ENCODE data around the gene CTXN2. TPM values are rescaled to one million over a fixed set of nuclear protein-coding genes. Genes with fewer than 3 reads are reported as not detected.

Gene CTXN2
- total and polyA plus RNA-seq, 2 experiments from 2014 or later = 0.10 TPM; not detected in 1

GRCh38 chr15:48176112-48176511, 15.4 kb upstream of the CTXN2 start:
- ATAC-seq (no peak), DNase-seq (ENCODE audit: low spot score) (no peak)
- Mint-ChIP-seq H3K27ac (no peak overlapping the region), H3K4me3 (peak overlapping the region; percentile 92), H3K4me1 (peaks cover 60% of the 10 kb centered on the region), H3K9me3 (no peaks in the 10 kb centered on the region), H3K27me3 (ENCODE audit: insufficient read depth, low read depth, poor library complexity) (no peaks in the 10 kb centered on the region), H3K36me3 (ENCODE audit: low read depth) (no peaks in the 10 kb centered on the region)
- H2AFZ ChIP-seq = no peak overlapping the region
- peak overlapping the region; percentile 63 for H3K4me3 ChIP-seq
- peaks cover 64% of the 10 kb centered on the region for H3K79me2 ChIP-seq (replicated peaks; ENCODE audit: insufficient read depth)
- no peak overlapping the region for H3K27ac ChIP-seq (ENCODE audit: low read depth)
- 0 out of 2 replicates have a peak, but pooled peaks cover 8% of the 10 kb centered on the region for H4K20me1 ChIP-seq (replicated peaks; ENCODE audit: insufficient read depth)
- no peaks in the 10 kb centered on the region for H3F3A ChIP-seq (replicated peaks; ENCODE audit: low read depth)
- TF ChIP-seq EZH2phosphoT487 (IDR thresholded peaks at IDR 0.05; ENCODE audit: unreplicated experiment) (no peak), CTCF (conservative IDR thresholded peaks at IDR 0.05; ENCODE audit: low read depth in 2 of 2) (no peak), ZNF331 (CRISPR knock-in tag; IDR thresholded peaks at IDR 0.05; ENCODE audit: low read depth) (no peak), ZNF114 (CRISPR knock-in tag; IDR thresholded peaks at IDR 0.05) (no peak), STAT1 (IDR thresholded peaks at IDR 0.05; ENCODE audit: unreplicated experiment) (no peak), CREB1 (CRISPR knock-in tag; IDR thresholded peaks at IDR 0.05; ENCODE audit: low read depth) (no peak)
- no peaks in the 10 kb centered on the region for H3K9me2 ChIP-seq (ENCODE audit: insufficient read depth)
- H3K27me3 ChIP-seq (ENCODE audit: insufficient read depth) = no peaks in the 10 kb centered on the region
- H3K4me1 ChIP-seq (ENCODE audit: insufficient read depth) = peaks cover 31% of the 10 kb centered on the region
- H3K36me3 ChIP-seq (ENCODE audit: insufficient read depth) = no peaks in the 10 kb centered on the region
- H3K4me2 ChIP-seq = peak overlapping the region; percentile 75

GRCh38 chr15:48176957-48177356, 14.5 kb upstream of the CTXN2 start:
- Histone ChIP-seq H4K20me1 (replicated peaks; ENCODE audit: insufficient read depth) (0 out of 2 replicates have a peak, but pooled peaks cover 8% of the 10 kb centered on the region), H3K36me3 (ENCODE audit: insufficient read depth) (no peaks in the 10 kb centered on the region), H3K4me2 (peak overlapping the region; percentile 75), H3K9me2 (ENCODE audit: insufficient read depth) (no peaks in the 10 kb centered on the region), H3K4me3 (peak overlapping the region; percentile 63), H2AFZ (no peak overlapping the region), H3K79me2 (replicated peaks; ENCODE audit: insufficient read depth) (peaks cover 56% of the 10 kb centered on the region), H3K27ac (ENCODE audit: low read depth) (no peak overlapping the region), H3K4me1 (ENCODE audit: insufficient read depth) (peaks cover 27% of the 10 kb centered on the region), H3K27me3 (ENCODE audit: insufficient read depth) (no peaks in the 10 kb centered on the region), H3F3A (replicated peaks; ENCODE audit: low read depth) (no peaks in the 10 kb centered on the region)
- DNase-seq (ENCODE audit: low spot score) (no peak), ATAC-seq (no peak)
- no peaks in the 10 kb centered on the region for H3K36me3 Mint-ChIP-seq (ENCODE audit: low read depth)
- H3K27ac Mint-ChIP-seq = no peak overlapping the region; the same call in 1 of the 2 replicates
- H3K4me3 Mint-ChIP-seq = peak overlapping the region; percentile 92
- peaks cover under 1% of the 10 kb centered on the region for H3K27me3 Mint-ChIP-seq (ENCODE audit: insufficient read depth, low read depth, poor library complexity)
- H3K4me1 Mint-ChIP-seq = peaks cover 55% of the 10 kb centered on the region
- no peaks in the 10 kb centered on the region for H3K9me3 Mint-ChIP-seq
- TF ChIP-seq ZNF462 (CRISPR knock-in tag; IDR thresholded peaks at IDR 0.05) (no peak), NANOG (IDR thresholded peaks at IDR 0.05; ENCODE audit: borderline replicate concordance) (no peak), CREB1 (CRISPR knock-in tag; IDR thresholded peaks at IDR 0.05; ENCODE audit: low read depth) (no peak), ZNF114 (CRISPR knock-in tag; IDR thresholded peaks at IDR 0.05) (no peak), STAT1 (IDR thresholded peaks at IDR 0.05; ENCODE audit: unreplicated experiment) (no peak), EZH2phosphoT487 (IDR thresholded peaks at IDR 0.05; ENCODE audit: unreplicated experiment) (no peak), CTCF (conservative IDR thresholded peaks at IDR 0.05; ENCODE audit: low read depth in 2 of 2) (no peak), EZH2 (IDR thresholded peaks at IDR 0.05; ENCODE audit: low read depth, unreplicated experiment) (no peak)

Data from GM23338 (cell line).